H1 (cell line): ENCODE results near the gene CNTN5. TPM values are rescaled to one million over a fixed set of nuclear protein-coding genes. Genes with fewer than 3 reads are reported as not detected.
A peak's percentile ranks its signal among the peaks of the same experiment; 100 is the strongest.

Source experiments
- CTCF ChIA-PET: fragments of 300-600 bp; sonication (Branson Sonifier 250); formaldehyde crosslinking; loops from one replicate; lab custom pipeline; 2021; ENCODE audit not compliant: partially characterized antibody; lab: Charles Lee
- POLR2A ChIA-PET: fragments of 300-600 bp; sonication (Branson Sonifier 250); formaldehyde crosslinking; loops from one replicate; lab custom pipeline; 2021; ENCODE audit warnings: inconsistent platforms; ENCODE audit not compliant: partially characterized antibody; lab: Charles Lee
- DNase-seq, 2 experiments: peaks; one replicate each; pipeline versions ENCODE4 v3.0.0 to v3.0.0-alpha.2; 2010 to 2022; ENCODE audit warnings: low spot score in 2 of 2, low read depth in 1 of 2, mixed read lengths in 1 of 2
- FAIRE-seq: peaks from 2 replicates; lab custom pipeline; 2011; peaks lifted over from hg19 to GRCh38; lab: Jason Lieb, UNC
- H2AFZ ChIP-seq: 2 replicates; pipeline ENCODE4 v1.8.1; 2012; ENCODE audit warnings: low read length, inconsistent platforms
- H2AK5ac ChIP-seq: 2 replicates; pipeline ENCODE4 v1.6.1; 2013; ENCODE audit warnings: low read depth, low read length
- H2BK120ac ChIP-seq: replicated peaks from 2 replicates; pipeline ENCODE3; 2013; ENCODE audit warnings: low read depth, low read length, inconsistent platforms
- H2BK12ac ChIP-seq: 2 replicates; pipeline ENCODE4 v1.6.1; 2013; ENCODE audit warnings: low read depth, low read length
- H2BK15ac ChIP-seq: 2 replicates; pipeline ENCODE4 v1.6.1; 2013; ENCODE audit warnings: low read length
- H2BK20ac ChIP-seq: 2 replicates; pipeline ENCODE4 v1.6.1; 2013; ENCODE audit warnings: low read length
- H2BK5ac ChIP-seq: 2 replicates; pipeline ENCODE4 v1.6.1; 2013; ENCODE audit warnings: low read depth, low read length
- H3K14ac ChIP-seq: 2 replicates; pipeline ENCODE4 v1.6.1; 2013; ENCODE audit warnings: inconsistent platforms; ENCODE audit not compliant: insufficient read length
- H3K18ac ChIP-seq: 2 replicates; pipeline ENCODE4 v1.6.1; 2013; ENCODE audit warnings: low read length; ENCODE audit errors: extremely low read depth
- H3K23ac ChIP-seq: 2 replicates; pipeline ENCODE4 v1.6.1; 2013; ENCODE audit warnings: inconsistent platforms; ENCODE audit not compliant: insufficient read length
- H3K23me2 ChIP-seq: 2 replicates; pipeline ENCODE4 v1.6.1; 2013; ENCODE audit warnings: low read depth, low read length
- H3K27ac ChIP-seq: 2 replicates; pipeline ENCODE4 v1.6.1; 2011; ENCODE audit warnings: low read depth, low read length, inconsistent platforms
- H3K27me3 ChIP-seq, 4 experiments: replicated peaks in 1 of 4; 1 replicate in 1 of 4; 2 replicates in 3 of 4; pipeline versions ENCODE4 v1.6.1 to v1.8.1; 2011 to 2013; ENCODE audit warnings: low read length in 3 of 4, mild to moderate bottlenecking in 3 of 4, inconsistent platforms in 2 of 4, mixed read lengths in 2 of 4, moderate library complexity in 1 of 4; ENCODE audit not compliant: control insufficient read depth in 3 of 4, insufficient read depth in 3 of 4; ENCODE audit errors: extremely low read depth in 1 of 4
- H3K36me3 ChIP-seq, 4 experiments: 2 replicates each; pipeline versions ENCODE4 v1.6.1 to v1.8.1; 2011 to 2013; ENCODE audit warnings: mild to moderate bottlenecking in 4 of 4, low read length in 3 of 4, moderate library complexity in 2 of 4, control low read depth in 1 of 4, inconsistent platforms in 1 of 4; ENCODE audit not compliant: insufficient read depth in 4 of 4, control insufficient read depth in 2 of 4
- H3K4ac ChIP-seq: replicated peaks from 2 replicates; pipeline ENCODE3; 2013; ENCODE audit warnings: low read length, low read depth, mixed read lengths, inconsistent platforms; ENCODE audit not compliant: insufficient read length
- H3K4me1 ChIP-seq, 4 experiments: replicated peaks in 1 of 4; 1 replicate in 1 of 4; 2 replicates in 3 of 4; pipeline versions ENCODE4 v1.6.1 to v1.8.1; 2011 to 2013; ENCODE audit warnings: low read length in 3 of 4, inconsistent platforms in 2 of 4, mixed read lengths in 1 of 4; ENCODE audit not compliant: insufficient read depth in 4 of 4, control insufficient read depth in 3 of 4
- H3K4me2 ChIP-seq, 2 experiments: 2 replicates each; pipeline versions ENCODE4 v1.6.1 to v1.8.1; 2011 to 2013; ENCODE audit warnings: low read depth in 2 of 2, low read length in 2 of 2, control low read depth in 1 of 2, inconsistent platforms in 1 of 2, mild to moderate bottlenecking in 1 of 2; ENCODE audit not compliant: insufficient read depth in 1 of 2
- H3K4me3 ChIP-seq, 4 experiments: fragments of 200-600, 300-600 bp in 1 of 4; sonication (generic), shearing (Covaris generic), sonication (Bioruptor Twin) in 1 of 4; 2 replicates each; pipeline versions ENCODE4 v1.5.1 to v1.8.1; 2011 to 2016; ENCODE audit warnings: low read length in 4 of 4, low read depth in 3 of 4, control low read depth in 2 of 4, inconsistent platforms in 2 of 4, mild to moderate bottlenecking in 2 of 4, mixed read lengths in 1 of 4, moderate library complexity in 1 of 4; ENCODE audit not compliant: insufficient read depth in 2 of 4; ENCODE audit errors: extremely low read depth in 1 of 4
- H3K56ac ChIP-seq: replicated peaks from 2 replicates; pipeline ENCODE3; 2013; ENCODE audit warnings: low read depth, mild to moderate bottlenecking, mixed read lengths, low read length, inconsistent platforms; ENCODE audit not compliant: insufficient read length
- H3K79me1 ChIP-seq: 2 replicates; pipeline ENCODE4 v1.6.1; 2013; ENCODE audit warnings: low read depth, low read length, control low read depth
- H3K79me2 ChIP-seq, 2 experiments: 2 replicates each; pipeline versions ENCODE4 v1.6.1 to v1.8.1; 2012 to 2013; ENCODE audit warnings: low read length in 2 of 2, mild to moderate bottlenecking in 2 of 2, inconsistent platforms in 1 of 2; ENCODE audit not compliant: insufficient read depth in 2 of 2, control insufficient read depth in 1 of 2
- H3K9ac ChIP-seq, 4 experiments: replicated peaks in 1 of 4; 1 replicate in 1 of 4; 2 replicates in 3 of 4; pipeline versions ENCODE4 v1.6.1 to v1.8.1; 2011 to 2013; ENCODE audit warnings: low read depth in 3 of 4, low read length in 3 of 4, control low read depth in 2 of 4, mild to moderate bottlenecking in 2 of 4, moderate library complexity in 2 of 4, inconsistent platforms in 1 of 4; ENCODE audit errors: extremely low read depth in 1 of 4
- H3K9me3 ChIP-seq, 2 experiments: 2 replicates each; pipeline versions ENCODE4 v1.6.1 to v1.8.1; 2012 to 2013; ENCODE audit warnings: mild to moderate bottlenecking in 2 of 2, moderate library complexity in 2 of 2, control low read depth in 1 of 2, inconsistent platforms in 1 of 2, low read depth in 1 of 2, low read length in 1 of 2, mixed read lengths in 1 of 2; ENCODE audit not compliant: insufficient read depth in 2 of 2
- H4K20me1 ChIP-seq, 2 experiments: replicated peaks in 1 of 2; 2 replicates each; pipeline versions ENCODE3 to v1.8.1; 2011 to 2013; ENCODE audit warnings: inconsistent platforms in 2 of 2, low read length in 2 of 2, mild to moderate bottlenecking in 1 of 2; ENCODE audit not compliant: insufficient read depth in 2 of 2, control insufficient read depth in 1 of 2
- H4K5ac ChIP-seq: 2 replicates; pipeline ENCODE4 v1.6.1; 2013; ENCODE audit warnings: low read length, low read depth, mixed read lengths, inconsistent platforms; ENCODE audit not compliant: insufficient read length
- H4K8ac ChIP-seq: 2 replicates; pipeline ENCODE4 v1.8.0; 2013; ENCODE audit warnings: mild to moderate bottlenecking, moderate library complexity, low read length, inconsistent platforms; ENCODE audit not compliant: insufficient read depth; ENCODE audit errors: extremely low read depth
- H4K91ac ChIP-seq: replicated peaks from 2 replicates; pipeline ENCODE3; 2013; ENCODE audit warnings: low read length, mixed read lengths, inconsistent platforms; ENCODE audit not compliant: insufficient read length
- GTF2F1 ChIP-seq: IDR thresholded peaks from 2 replicates; pipeline ENCODE4 v1.6.1; 2012; ENCODE audit warnings: low read depth, low read length, improper control_type of control experiment, borderline replicate concordance
- HDAC6 ChIP-seq: IDR thresholded peaks from one replicate; pipeline ENCODE4 v1.7.1; 2012; ENCODE audit warnings: low read depth, mild to moderate bottlenecking, inconsistent platforms, low read length, moderate library complexity
- NANOG ChIP-seq: IDR thresholded peaks from 2 replicates; pipeline ENCODE4 v1.6.1; 2011; ENCODE audit warnings: low read length, low read depth, mild to moderate bottlenecking, inconsistent platforms; ENCODE audit not compliant: insufficient read depth, poor library complexity, severe bottlenecking
- POLR2AphosphoS5 ChIP-seq: IDR thresholded peaks from 2 replicates; pipeline ENCODE4 v1.6.1; 2011; ENCODE audit warnings: low read depth, low read length
- RAD21 ChIP-seq, 2 experiments: IDR thresholded peaks in 1 of 2; conservative IDR thresholded peaks in 1 of 2; 2 replicates each; pipeline ENCODE4 v1.6.1; 2011; ENCODE audit warnings: low read depth in 2 of 2, low read length in 2 of 2, improper control_type of control experiment in 1 of 2, inconsistent platforms in 1 of 2, mild to moderate bottlenecking in 1 of 2, moderate library complexity in 1 of 2
- RBBP5 ChIP-seq: IDR thresholded peaks from 2 replicates; pipeline ENCODE4 v1.7.1; 2012; ENCODE audit warnings: low read depth, mild to moderate bottlenecking, inconsistent platforms, low read length, moderate library complexity, borderline replicate concordance
- RNF2 ChIP-seq: fragments of 200-900, 300-1000 bp; sonication (generic); IDR thresholded peaks from 2 replicates; pipeline ENCODE4 v1.7.1; 2016; ENCODE audit warnings: borderline replicate concordance, low read depth, mild to moderate bottlenecking, antibody characterized with exemption, low read length; ENCODE audit not compliant: poor library complexity, severe bottlenecking; ENCODE audit errors: missing control alignments
- RXRA ChIP-seq: IDR thresholded peaks from 2 replicates; pipeline ENCODE4 v1.6.1; 2011; ENCODE audit warnings: low read depth, mild to moderate bottlenecking, low read length, moderate library complexity; ENCODE audit not compliant: insufficient read depth
- SAP30 ChIP-seq: fragments of 300-600 bp; sonication (generic); IDR thresholded peaks from 2 replicates; pipeline ENCODE4 v1.7.1; 2012; ENCODE audit warnings: low read length, moderate library complexity, mild to moderate bottlenecking, inconsistent platforms; ENCODE audit not compliant: insufficient read depth, insufficient replicate concordance
- SP4 ChIP-seq: IDR thresholded peaks from 2 replicates; pipeline ENCODE4 v1.6.1; 2012; ENCODE audit warnings: low read length, inconsistent platforms
- WGBS, 2 experiments: shearing (Covaris generic) in 1 of 2; methylation state at CpG; one replicate each; pipeline versions ENCODE4 v1.1.6 to v1.1.7; 2013 to 2015; ENCODE audit warnings: low lambda C conversion rate in 2 of 2, mixed read lengths in 2 of 2, inconsistent platforms in 1 of 2, low coverage in 1 of 2, missing lambda C conversion rate in 1 of 2; ENCODE audit not compliant: insufficient replicate concordance in 2 of 2, insufficient coverage in 1 of 2, insufficient read length in 1 of 2; ENCODE audit errors: extremely low coverage in 1 of 2, missing lambda C conversion rate in 1 of 2; 5-methylcytosine and 5-hydroxymethylcytosine counted together
- polyA plus RNA-seq, 7 experiments: library from polyadenylated mRNA; depleted of rRNA in 3 of 7; stranded (reverse) in 5 of 7; unstranded in 2 of 7; fragments of >200 nt in 5 of 7; fragments of 200-250 nt in 2 of 7; gene quantifications; 1 replicate in 5 of 7; 2 replicates in 1 of 7; 4 replicates in 1 of 7; pipeline versions ENCODE4 v1.2.1 to v1.2.3, GENCODE V29; 2011 to 2013; ENCODE audit warnings: missing spikeins in 2 of 7, mixed read lengths in 2 of 7
- total RNA-seq: library from RNA; stranded (reverse); fragmentation: NEBNext Ultra II Directional; extraction: Animal tissue kit (Norgen Biotek cat#: 25700); gene quantifications from 2 replicates; pipeline ENCODE4 v1.2.1, GENCODE V29; 2021
- TF ChIP-seq, protein P1 (sequence below): IDR thresholded peaks from 2 replicates; pipeline ENCODE4 v1.6.1; 2012; ENCODE audit warnings: inconsistent platforms

The CNTN5 gene
- total and polyA plus RNA-seq, 2 of the 8 experiments (the other 6 are each of a cell fraction or from before 2014, with no cell fraction given), result not detected

DNA sequence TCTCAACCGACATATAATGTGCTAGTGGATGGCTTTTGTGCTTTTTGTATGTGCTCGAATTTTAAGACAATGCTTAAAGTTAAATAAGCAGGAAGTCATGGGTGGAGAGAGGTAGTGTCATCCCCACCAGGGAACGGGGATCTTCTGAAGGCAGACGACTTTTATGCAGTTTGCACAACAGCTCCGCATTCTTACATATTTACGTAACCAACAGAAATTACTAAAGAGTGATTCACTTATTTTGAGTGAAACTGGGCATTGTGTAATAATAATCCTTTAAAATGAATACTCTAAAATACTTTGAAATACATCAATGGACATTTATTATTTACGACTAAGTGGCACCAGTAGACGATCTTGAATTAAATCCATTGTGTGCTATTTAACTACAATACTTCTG is 305.1 kb downstream of the CNTN5 start:
- no peak overlapping the region for H4K91ac ChIP-seq
- no peak overlapping the region for H3K56ac ChIP-seq
- H2AK5ac ChIP-seq, result no peak overlapping the region
- no peaks in the 10 kb centered on the region for H4K20me1 ChIP-seq
- no peak overlapping the region for H3K18ac ChIP-seq
- H3K36me3 ChIP-seq, result no peaks in the 10 kb centered on the region
- H3K4me2 ChIP-seq, result no peak overlapping the region
- H3K9me3 ChIP-seq, result no peaks in the 10 kb centered on the region
- FAIRE-seq (no peak), DNase-seq (peak in 1 of 2 experiments; percentile 3)
- no peak overlapping the region for H3K27ac ChIP-seq
- no peak overlapping the region for H3K4ac ChIP-seq
- H3K14ac ChIP-seq, result no peak overlapping the region
- WGBS, 2 experiments, result 80% methylated on average over 8 of the region's 8 CpGs; no CpG with 5 or more reads in 1 of the 2 experiments
- TF ChIP-seq SP4, result no peak
- TF ChIP-seq, protein P1, sequence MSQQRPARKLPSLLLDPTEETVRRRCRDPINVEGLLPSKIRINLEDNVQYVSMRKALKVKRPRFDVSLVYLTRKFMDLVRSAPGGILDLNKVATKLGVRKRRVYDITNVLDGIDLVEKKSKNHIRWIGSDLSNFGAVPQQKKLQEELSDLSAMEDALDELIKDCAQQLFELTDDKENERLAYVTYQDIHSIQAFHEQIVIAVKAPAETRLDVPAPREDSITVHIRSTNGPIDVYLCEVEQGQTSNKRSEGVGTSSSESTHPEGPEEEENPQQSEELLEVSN, result no peak
- no peak for TF ChIP-seq RXRA
- no peak for TF ChIP-seq RBBP5
- no peak for TF ChIP-seq SAP30
- no peak for TF ChIP-seq RNF2
- no peak for TF ChIP-seq GTF2F1
- no peak for TF ChIP-seq POLR2AphosphoS5
- no peak for TF ChIP-seq HDAC6
- no peak for TF ChIP-seq NANOG
- TF ChIP-seq RAD21 (IDR thresholded peaks at IDR 0.05 in 1 of 2, conservative IDR thresholded peaks at IDR 0.05 in 1 of 2; ENCODE audit: low read depth in 2 of 2, low read length in 2 of 2), result no peak
- H2BK12ac ChIP-seq, result no peak overlapping the region
- H3K4me3 ChIP-seq, result no peak overlapping the region
- no peak overlapping the region for H2BK20ac ChIP-seq
- H4K5ac ChIP-seq, result no peak overlapping the region
- H2BK15ac ChIP-seq, result no peak overlapping the region
- H3K9ac ChIP-seq, result no peak overlapping the region
- CTCF ChIA-PET, result no interaction called here
- H2BK120ac ChIP-seq, result no peak overlapping the region
- H3K27me3 ChIP-seq, result no peaks in the 10 kb centered on the region
- POLR2A ChIA-PET, result no interaction called here
- no peaks in the 10 kb centered on the region for H3K79me2 ChIP-seq
- H3K4me1 ChIP-seq, result peaks cover 0 to 2% (median 0%) of the 10 kb centered on the region in 4 experiments; a peak in 1 of 7 replicates
- H3K23ac ChIP-seq, result no peak overlapping the region
- no peak overlapping the region for H4K8ac ChIP-seq
- H3K79me1 ChIP-seq, result no peaks in the 10 kb centered on the region
- no peak overlapping the region for H2BK5ac ChIP-seq
- H3K23me2 ChIP-seq, result no peaks in the 10 kb centered on the region; the same call in 1 of the 2 replicates
- H2AFZ ChIP-seq, result no peak overlapping the region
